GM23248 (cell line): ENCODE data around the gene USP24.

ENCODE experiments used
- EZH2 ChIP-seq: fragments of 200-600 bp; sonication (generic); IDR thresholded peaks from 2 replicates; pipeline ENCODE4 v1.6.1; 2018; ENCODE audit warnings: antibody characterized with exemption, mild to moderate bottlenecking; ENCODE audit not compliant: insufficient read depth, poor library complexity, severe bottlenecking
- EZH2phosphoT487 ChIP-seq: fragments of 200-600 bp; sonication (generic); IDR thresholded peaks from 2 replicates; pipeline ENCODE4 v1.6.1; 2018; ENCODE audit warnings: antibody characterized with exemption, moderate library complexity, mild to moderate bottlenecking, low read depth; ENCODE audit not compliant: insufficient read depth

DNA sequence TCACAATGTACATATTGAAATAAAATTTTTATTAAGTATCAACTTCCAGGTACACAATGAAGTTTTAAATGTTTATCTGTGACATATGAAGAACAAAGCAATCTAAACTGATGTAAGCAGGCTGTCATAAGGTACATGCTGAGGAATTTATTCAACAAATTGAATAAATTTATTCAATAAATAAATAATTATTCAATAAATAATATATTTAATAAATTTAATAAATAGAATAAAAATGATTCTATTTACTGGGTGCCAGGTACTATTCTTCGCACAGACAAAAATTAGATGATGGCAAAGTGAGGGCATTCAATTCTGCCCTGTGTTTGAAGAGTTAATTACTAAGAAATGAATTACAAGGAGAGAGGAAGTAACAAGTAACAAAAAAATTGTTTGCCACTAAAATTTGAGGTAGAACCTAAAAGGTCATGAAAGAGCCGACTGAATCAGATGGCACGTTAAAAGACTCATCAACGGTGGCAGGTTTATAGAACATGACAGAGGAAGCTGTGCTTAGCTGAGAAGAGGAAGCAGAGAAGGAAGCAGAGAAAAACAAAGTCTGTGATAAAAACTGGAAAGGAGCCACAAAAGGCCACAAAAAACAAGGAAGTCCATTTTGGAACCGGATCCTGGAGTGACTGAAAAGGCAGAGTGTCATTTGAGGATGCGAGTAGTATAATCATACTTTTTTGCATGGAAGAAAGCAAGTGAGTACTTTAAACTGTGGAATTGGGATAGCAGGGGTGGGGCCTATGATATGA, 2.2 kb upstream of the USP24 start:
- TF ChIP-seq EZH2: no peak
- TF ChIP-seq EZH2phosphoT487: no peak
